Liver (tissue), 9 donors: ENCODE data around the gene CST7. TPM values are rescaled to one million over a fixed set of nuclear protein-coding genes. Genes with fewer than 3 reads are reported as not detected.

ENCODE experiments used
- DNase-seq: peaks from one replicate; pipeline ENCODE4 v3.0.0-alpha.2; 2017; ENCODE audit warnings: low spot score
- H3K27ac ChIP-seq, 2 donors: one replicate each; pipeline ENCODE4 v1.7.0; 2013; ENCODE audit warnings: inconsistent platforms in 2 of 2, low read length in 2 of 2, control low read depth in 1 of 2, low read depth in 1 of 2, mild to moderate bottlenecking in 1 of 2
- H3K27me3 ChIP-seq, 4 donors: one replicate each; pipeline versions ENCODE4 v1.6.1 to v1.7.0; 2013; ENCODE audit warnings: low read length in 3 of 4, inconsistent platforms in 1 of 4, mild to moderate bottlenecking in 1 of 4, moderate library complexity in 1 of 4; ENCODE audit not compliant: control insufficient read depth in 4 of 4, insufficient read depth in 4 of 4
- H3K36me3 ChIP-seq, 4 donors: one replicate each; pipeline versions ENCODE4 v1.6.1 to v1.7.0; 2013; ENCODE audit warnings: low read length in 3 of 4, mild to moderate bottlenecking in 3 of 4, low read depth in 1 of 4, moderate library complexity in 1 of 4; ENCODE audit not compliant: control insufficient read depth in 4 of 4, insufficient read depth in 3 of 4
- H3K4me1 ChIP-seq, 4 donors: one replicate each; pipeline versions ENCODE4 v1.6.1 to v1.7.0; 2013; ENCODE audit warnings: low read length in 3 of 4, mild to moderate bottlenecking in 3 of 4, moderate library complexity in 1 of 4; ENCODE audit not compliant: control insufficient read depth in 4 of 4, insufficient read depth in 4 of 4
- H3K4me3 ChIP-seq, 3 donors: one replicate each; pipeline versions ENCODE4 v1.6.1 to v1.7.0; 2013; ENCODE audit warnings: low read length in 3 of 3, control low read depth in 1 of 3, low read depth in 1 of 3, mild to moderate bottlenecking in 1 of 3
- H3K9ac ChIP-seq, 2 donors: one replicate each; pipeline ENCODE4 v1.7.0; 2013; ENCODE audit warnings: low read length in 2 of 2, mild to moderate bottlenecking in 2 of 2, moderate library complexity in 2 of 2, control low read depth in 1 of 2, low read depth in 1 of 2
- H3K9me3 ChIP-seq, 4 donors: one replicate each; pipeline versions ENCODE4 v1.6.1 to v1.7.0; 2013; ENCODE audit warnings: low read length in 3 of 4; ENCODE audit not compliant: control insufficient read depth in 4 of 4
- EGR1 ChIP-seq, 2 donors: IDR thresholded peaks; 2 replicates each; pipeline ENCODE4 v1.6.1; 2016 to 2018; ENCODE audit warnings: antibody characterized with exemption in 2 of 2, low read depth in 2 of 2
- FOXA1 ChIP-seq: IDR thresholded peaks from 2 replicates; pipeline ENCODE4 v1.6.1; 2016; ENCODE audit warnings: antibody characterized with exemption
- FOXA2 ChIP-seq: IDR thresholded peaks from 2 replicates; pipeline ENCODE4 v1.6.1; 2016; ENCODE audit warnings: antibody characterized with exemption
- GABPA ChIP-seq, 2 donors: IDR thresholded peaks in 1 of 2; conservative IDR thresholded peaks in 1 of 2; 2 replicates each; pipeline ENCODE4 v1.6.1; 2016; ENCODE audit warnings: antibody characterized with exemption in 2 of 2, mild to moderate bottlenecking in 1 of 2, moderate library complexity in 1 of 2
- HNF4A ChIP-seq, 2 donors: conservative IDR thresholded peaks; 2 replicates each; pipeline ENCODE4 v1.6.1; 2016; ENCODE audit warnings: antibody characterized with exemption in 2 of 2, mild to moderate bottlenecking in 2 of 2
- JUND ChIP-seq, 2 donors: IDR thresholded peaks; 2 replicates each; pipeline ENCODE4 v1.6.1; 2016; ENCODE audit warnings: antibody characterized with exemption in 2 of 2
- NR2F2 ChIP-seq: IDR thresholded peaks from 2 replicates; pipeline ENCODE4 v1.6.1; 2016; ENCODE audit warnings: antibody characterized with exemption
- RAD21 ChIP-seq, 2 donors: IDR thresholded peaks; 2 replicates each; pipeline ENCODE4 v1.6.1; 2016; ENCODE audit warnings: antibody characterized with exemption in 2 of 2, mild to moderate bottlenecking in 2 of 2
- RXRA ChIP-seq, 2 donors: IDR thresholded peaks; 2 replicates each; pipeline ENCODE4 v1.6.1; 2017 to 2018; ENCODE audit warnings: antibody characterized with exemption in 2 of 2, mild to moderate bottlenecking in 1 of 2
- SP1 ChIP-seq: IDR thresholded peaks from 2 replicates; pipeline ENCODE4 v1.6.1; 2018; ENCODE audit warnings: antibody characterized with exemption, mild to moderate bottlenecking
- TAF1 ChIP-seq: conservative IDR thresholded peaks from 2 replicates; pipeline ENCODE4 v1.6.1; 2016; ENCODE audit warnings: antibody characterized with exemption, mild to moderate bottlenecking
- YY1 ChIP-seq: IDR thresholded peaks from 2 replicates; pipeline ENCODE4 v1.6.1; 2016; ENCODE audit warnings: antibody characterized with exemption, mild to moderate bottlenecking
- WGBS: extraction: QIAGEN DNeasy Blood & Tissue Kit; methylation state at CpG from one replicate; pipeline ENCODE4 v1.1.7; 2013; 5-methylcytosine and 5-hydroxymethylcytosine counted together
- polyA plus RNA-seq, 2 donors: library from polyadenylated mRNA; stranded (reverse) in 1 of 2; unstranded in 1 of 2; fragments of 200-250 nt in 1 of 2; fragments of >200 nt in 1 of 2; fragmentation: Nextera tagmentation in 1 of 2; extraction: Ambion mirVana in 1 of 2; gene quantifications; one replicate each; pipeline versions ENCODE4 v1.2.1 to v1.2.3, GENCODE V29; 2013 to 2015
- total RNA-seq, 2 donors: library from RNA; depleted of rRNA; stranded (reverse); fragments of >200 nt; gene quantifications; one replicate each; pipeline ENCODE4 v1.2.3, GENCODE V29; 2014
- TF ChIP-seq, protein P1 (sequence below): fragments of 150-350 bp; IDR thresholded peaks from 2 replicates; pipeline ENCODE4 v1.5.1; 2017; ENCODE audit warnings: improper control_type of control experiment, low read depth, low read length; ENCODE audit not compliant: missing input control
- TF ChIP-seq, protein P2 (sequence below): IDR thresholded peaks from 2 replicates; pipeline ENCODE4 v1.6.1; 2016; ENCODE audit warnings: antibody characterized with exemption
- TF ChIP-seq, protein P3 (sequence below): IDR thresholded peaks from 2 replicates; pipeline ENCODE4 v1.6.1; 2016; ENCODE audit warnings: antibody characterized with exemption
- TF ChIP-seq, protein P4 (sequence below): IDR thresholded peaks from 2 replicates; pipeline ENCODE4 v1.6.1; 2016; ENCODE audit warnings: antibody characterized with exemption
- TF ChIP-seq, protein P5 (sequence below): IDR thresholded peaks from 2 replicates; pipeline ENCODE4 v1.6.1; 2016; ENCODE audit warnings: antibody characterized with exemption, mild to moderate bottlenecking
- donor health status: healthy.
- donor health status: healthy.
- donor health status: healthy.
- donor health status: healthy.
- donor health status: healthy.

The CST7 gene
- total and polyA plus RNA-seq, 4 donors: 1.5 to 15.1 (median 2.7) TPM

DNA sequence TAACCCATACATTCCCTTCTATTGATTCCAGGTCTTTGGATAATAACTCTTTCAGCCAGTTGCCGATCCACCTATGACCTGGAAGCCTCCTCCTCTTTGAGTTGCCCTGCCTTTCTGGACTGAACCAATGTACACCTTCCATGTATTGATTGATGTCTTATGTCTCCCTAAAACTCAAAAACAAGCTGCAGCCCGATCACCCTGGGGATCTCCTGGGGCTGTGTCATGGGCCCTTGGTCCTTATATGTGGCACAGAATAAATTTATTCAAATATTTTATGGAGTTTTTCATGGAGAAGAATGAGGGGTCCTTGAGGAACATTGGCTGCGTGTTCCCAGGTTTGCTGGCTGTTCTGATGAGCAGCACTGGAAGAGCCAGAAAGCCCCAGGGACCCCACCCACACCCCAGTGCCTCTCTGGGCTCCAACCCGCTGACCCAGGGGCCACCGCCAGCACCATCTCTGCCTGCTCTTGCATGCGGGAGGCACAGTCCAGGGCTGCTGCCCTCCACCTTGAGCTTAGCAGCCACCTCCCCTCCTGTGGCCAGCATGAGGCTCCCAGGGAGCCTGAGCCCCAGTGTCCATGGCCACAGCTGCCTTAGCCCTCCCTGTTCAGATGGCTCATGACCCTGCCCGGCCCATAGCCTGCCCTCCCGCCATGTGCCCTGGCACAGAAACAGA lies 36.5 kb upstream of the CST7 start:
- WGBS: 89% methylated on average over 8 of the region's 8 CpGs

More for the DNA sequence above, 36.5 kb upstream of the CST7 start:
- H3K36me3 ChIP-seq: no peaks in the 10 kb centered on the region
- no peak for DNase-seq
- no peak overlapping the region for H3K4me3 ChIP-seq
- TF ChIP-seq RXRA (IDR thresholded peaks at IDR 0.05): no peak
- no peak for TF ChIP-seq SP1
- TF ChIP-seq, protein P1, sequence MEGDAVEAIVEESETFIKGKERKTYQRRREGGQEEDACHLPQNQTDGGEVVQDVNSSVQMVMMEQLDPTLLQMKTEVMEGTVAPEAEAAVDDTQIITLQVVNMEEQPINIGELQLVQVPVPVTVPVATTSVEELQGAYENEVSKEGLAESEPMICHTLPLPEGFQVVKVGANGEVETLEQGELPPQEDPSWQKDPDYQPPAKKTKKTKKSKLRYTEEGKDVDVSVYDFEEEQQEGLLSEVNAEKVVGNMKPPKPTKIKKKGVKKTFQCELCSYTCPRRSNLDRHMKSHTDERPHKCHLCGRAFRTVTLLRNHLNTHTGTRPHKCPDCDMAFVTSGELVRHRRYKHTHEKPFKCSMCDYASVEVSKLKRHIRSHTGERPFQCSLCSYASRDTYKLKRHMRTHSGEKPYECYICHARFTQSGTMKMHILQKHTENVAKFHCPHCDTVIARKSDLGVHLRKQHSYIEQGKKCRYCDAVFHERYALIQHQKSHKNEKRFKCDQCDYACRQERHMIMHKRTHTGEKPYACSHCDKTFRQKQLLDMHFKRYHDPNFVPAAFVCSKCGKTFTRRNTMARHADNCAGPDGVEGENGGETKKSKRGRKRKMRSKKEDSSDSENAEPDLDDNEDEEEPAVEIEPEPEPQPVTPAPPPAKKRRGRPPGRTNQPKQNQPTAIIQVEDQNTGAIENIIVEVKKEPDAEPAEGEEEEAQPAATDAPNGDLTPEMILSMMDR: no peak
- TF ChIP-seq, protein P2, sequence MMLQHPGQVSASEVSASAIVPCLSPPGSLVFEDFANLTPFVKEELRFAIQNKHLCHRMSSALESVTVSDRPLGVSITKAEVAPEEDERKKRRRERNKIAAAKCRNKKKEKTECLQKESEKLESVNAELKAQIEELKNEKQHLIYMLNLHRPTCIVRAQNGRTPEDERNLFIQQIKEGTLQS: no peak
- no peak for TF ChIP-seq EGR1 (IDR thresholded peaks at IDR 0.05; ENCODE audit: low read depth in 2 of 2)
- no peak for TF ChIP-seq HNF4A (conservative IDR thresholded peaks at IDR 0.05)
- no peak for TF ChIP-seq FOXA2
- no peak for TF ChIP-seq RAD21 (IDR thresholded peaks at IDR 0.05)
- no peak for TF ChIP-seq YY1
- no peak for TF ChIP-seq TAF1
- no peak for TF ChIP-seq JUND (IDR thresholded peaks at IDR 0.05)
- TF ChIP-seq, protein P3, sequence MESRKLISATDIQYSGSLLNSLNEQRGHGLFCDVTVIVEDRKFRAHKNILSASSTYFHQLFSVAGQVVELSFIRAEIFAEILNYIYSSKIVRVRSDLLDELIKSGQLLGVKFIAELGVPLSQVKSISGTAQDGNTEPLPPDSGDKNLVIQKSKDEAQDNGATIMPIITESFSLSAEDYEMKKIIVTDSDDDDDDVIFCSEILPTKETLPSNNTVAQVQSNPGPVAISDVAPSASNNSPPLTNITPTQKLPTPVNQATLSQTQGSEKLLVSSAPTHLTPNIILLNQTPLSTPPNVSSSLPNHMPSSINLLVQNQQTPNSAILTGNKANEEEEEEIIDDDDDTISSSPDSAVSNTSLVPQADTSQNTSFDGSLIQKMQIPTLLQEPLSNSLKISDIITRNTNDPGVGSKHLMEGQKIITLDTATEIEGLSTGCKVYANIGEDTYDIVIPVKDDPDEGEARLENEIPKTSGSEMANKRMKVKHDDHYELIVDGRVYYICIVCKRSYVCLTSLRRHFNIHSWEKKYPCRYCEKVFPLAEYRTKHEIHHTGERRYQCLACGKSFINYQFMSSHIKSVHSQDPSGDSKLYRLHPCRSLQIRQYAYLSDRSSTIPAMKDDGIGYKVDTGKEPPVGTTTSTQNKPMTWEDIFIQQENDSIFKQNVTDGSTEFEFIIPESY: no peak
- TF ChIP-seq, protein P4, sequence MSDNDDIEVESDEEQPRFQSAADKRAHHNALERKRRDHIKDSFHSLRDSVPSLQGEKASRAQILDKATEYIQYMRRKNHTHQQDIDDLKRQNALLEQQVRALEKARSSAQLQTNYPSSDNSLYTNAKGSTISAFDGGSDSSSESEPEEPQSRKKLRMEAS: no peak
- no peak for TF ChIP-seq NR2F2
- TF ChIP-seq GABPA (IDR thresholded peaks at IDR 0.05 in 1 of 2, conservative IDR thresholded peaks at IDR 0.05 in 1 of 2): no peak
- TF ChIP-seq, protein P5, sequence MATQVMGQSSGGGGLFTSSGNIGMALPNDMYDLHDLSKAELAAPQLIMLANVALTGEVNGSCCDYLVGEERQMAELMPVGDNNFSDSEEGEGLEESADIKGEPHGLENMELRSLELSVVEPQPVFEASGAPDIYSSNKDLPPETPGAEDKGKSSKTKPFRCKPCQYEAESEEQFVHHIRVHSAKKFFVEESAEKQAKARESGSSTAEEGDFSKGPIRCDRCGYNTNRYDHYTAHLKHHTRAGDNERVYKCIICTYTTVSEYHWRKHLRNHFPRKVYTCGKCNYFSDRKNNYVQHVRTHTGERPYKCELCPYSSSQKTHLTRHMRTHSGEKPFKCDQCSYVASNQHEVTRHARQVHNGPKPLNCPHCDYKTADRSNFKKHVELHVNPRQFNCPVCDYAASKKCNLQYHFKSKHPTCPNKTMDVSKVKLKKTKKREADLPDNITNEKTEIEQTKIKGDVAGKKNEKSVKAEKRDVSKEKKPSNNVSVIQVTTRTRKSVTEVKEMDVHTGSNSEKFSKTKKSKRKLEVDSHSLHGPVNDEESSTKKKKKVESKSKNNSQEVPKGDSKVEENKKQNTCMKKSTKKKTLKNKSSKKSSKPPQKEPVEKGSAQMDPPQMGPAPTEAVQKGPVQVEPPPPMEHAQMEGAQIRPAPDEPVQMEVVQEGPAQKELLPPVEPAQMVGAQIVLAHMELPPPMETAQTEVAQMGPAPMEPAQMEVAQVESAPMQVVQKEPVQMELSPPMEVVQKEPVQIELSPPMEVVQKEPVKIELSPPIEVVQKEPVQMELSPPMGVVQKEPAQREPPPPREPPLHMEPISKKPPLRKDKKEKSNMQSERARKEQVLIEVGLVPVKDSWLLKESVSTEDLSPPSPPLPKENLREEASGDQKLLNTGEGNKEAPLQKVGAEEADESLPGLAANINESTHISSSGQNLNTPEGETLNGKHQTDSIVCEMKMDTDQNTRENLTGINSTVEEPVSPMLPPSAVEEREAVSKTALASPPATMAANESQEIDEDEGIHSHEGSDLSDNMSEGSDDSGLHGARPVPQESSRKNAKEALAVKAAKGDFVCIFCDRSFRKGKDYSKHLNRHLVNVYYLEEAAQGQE: no peak
- no peak for TF ChIP-seq FOXA1
- no peak overlapping the region for H3K27ac ChIP-seq
- H3K9me3 ChIP-seq: peaks cover 0 to 6% (median 3%) of the 10 kb centered on the region in 4 donors
- H3K27me3 ChIP-seq: no peaks in the 10 kb centered on the region
- H3K9ac ChIP-seq: no peak overlapping the region
- no peaks in the 10 kb centered on the region for H3K4me1 ChIP-seq
